Stimulated activated effector memory CD8-positive, alpha-beta T cell treated with anti-CD3 and anti-CD28 coated beads, Interleukin-12 subunit alpha, Interleukin-12 subunit beta, amount 100 ng/mL, for 72 hours (primary cell): Measurements from ENCODE around the gene VCAM1.

Source experiments
- ATAC-seq: fragments of 150-1000 bp; cut with Tn5 transposase; 2 replicates; pipeline ENCODE4 v1.10.0; 2021
- DNase-seq, 2 donors: peaks; one replicate each; pipeline ENCODE4 v3.0.0; 2021 to 2022; ENCODE audit warnings: low spot score in 2 of 2
- H3K27ac Mint-ChIP-seq: one replicate; pipeline ENCODE4 v1.8.0; 2022; ENCODE audit warnings: mild to moderate bottlenecking, mixed read lengths
- H3K36me3 Mint-ChIP-seq: one replicate; pipeline ENCODE4 v1.8.0; 2022; ENCODE audit warnings: mild to moderate bottlenecking, mixed read lengths
- H3K4me1 Mint-ChIP-seq: one replicate; pipeline ENCODE4 v1.8.0; 2022; ENCODE audit warnings: mixed read lengths
- H3K4me3 Mint-ChIP-seq: one replicate; pipeline ENCODE4 v1.8.0; 2022; ENCODE audit warnings: mild to moderate bottlenecking, mixed read lengths
- H3K9me3 Mint-ChIP-seq: one replicate; pipeline ENCODE4 v1.8.0; 2022; ENCODE audit warnings: mixed read lengths

Gene VCAM1

DNA sequence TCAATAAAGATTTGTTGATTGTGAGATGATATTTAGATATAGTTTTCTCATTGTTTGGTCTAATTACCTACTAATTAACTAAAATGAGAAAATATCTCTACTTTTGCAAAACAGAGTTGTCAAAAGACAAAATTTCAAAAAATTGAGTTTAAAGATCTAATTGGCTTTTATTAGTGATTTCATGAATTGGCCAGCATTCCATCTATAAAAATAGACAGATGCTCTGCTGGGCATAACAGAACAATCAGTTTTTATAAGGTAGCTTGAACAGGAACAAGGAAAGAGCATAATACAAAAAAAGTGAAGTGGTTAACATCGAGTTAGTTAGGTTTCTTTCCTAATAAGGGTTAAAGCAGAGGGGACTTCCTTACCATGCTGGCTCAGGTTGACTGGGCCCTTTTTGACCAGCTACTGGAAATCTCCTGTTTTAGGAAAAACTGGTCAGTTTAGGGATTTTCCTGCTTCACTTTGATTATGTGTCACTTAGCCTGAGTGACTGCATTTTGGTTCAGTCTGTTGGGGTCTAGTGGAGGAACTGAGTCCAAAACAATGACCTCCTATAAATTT, 63.0 kb downstream of the VCAM1 start:
- H3K4me1 Mint-ChIP-seq, result no peaks in the 10 kb centered on the region

GRCh38 chr1:100785470-100786052, 66.0 kb downstream of the VCAM1 start:
- Mint-ChIP-seq H3K27ac (no peak overlapping the region), H3K9me3 (peaks cover 5% of the 10 kb centered on the region), H3K36me3 (no peaks in the 10 kb centered on the region), H3K4me3 (no peak overlapping the region), H3K4me1 (no peaks in the 10 kb centered on the region)
- ATAC-seq (no peak), DNase-seq (no peak)

More for the DNA sequence above, 63.0 kb downstream of the VCAM1 start:
- ATAC-seq (no peak), DNase-seq (no peak)
- H3K27ac Mint-ChIP-seq, result no peak overlapping the region
- no peak overlapping the region for H3K4me3 Mint-ChIP-seq
- peaks cover 5% of the 10 kb centered on the region for H3K9me3 Mint-ChIP-seq
- H3K36me3 Mint-ChIP-seq, result no peaks in the 10 kb centered on the region

DNA sequence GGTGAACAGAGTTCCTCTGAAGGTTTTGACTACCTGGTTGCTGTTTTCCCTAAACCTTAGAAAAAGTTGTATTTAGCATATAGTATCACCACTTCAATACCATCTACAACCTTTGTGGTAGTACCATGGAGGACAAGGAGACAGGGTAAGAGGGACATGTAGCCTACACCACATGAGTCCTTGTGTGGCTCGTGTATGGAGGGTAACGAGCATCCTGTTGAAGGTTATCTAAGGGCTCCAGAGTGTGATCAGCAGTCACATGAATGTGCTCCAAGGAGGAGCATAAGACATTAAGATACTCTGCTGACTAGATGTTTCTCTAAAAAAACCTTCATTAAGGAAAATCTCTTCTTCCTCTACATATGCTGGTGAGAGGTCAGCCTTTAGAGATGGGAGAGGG, 67.3 kb downstream of the VCAM1 start:
- Mint-ChIP-seq H3K27ac (no peak overlapping the region), H3K4me1 (no peaks in the 10 kb centered on the region), H3K9me3 (peaks cover 4% of the 10 kb centered on the region), H3K36me3 (no peaks in the 10 kb centered on the region), H3K4me3 (no peak overlapping the region)
- no peak for ATAC-seq
- DNase-seq, result no peak
